GM18517 (cell line): ENCODE results near the gene ASS1.

Experiments
- ATAC-seq: cut with Tn5 transposase; IDR thresholded peaks from one replicate; pipeline ENCODE4 v1.9.1; 2021; ENCODE audit warnings: mild to moderate bottlenecking, moderate library complexity; ENCODE audit not compliant: unreplicated experiment

The ASS1 gene

GRCh38 chr9:130417602-130418001 lies 27.2 kb upstream of the ASS1 start:
- no peak for ATAC-seq

GRCh38 chr9:130418776-130419175 lies 26.0 kb upstream of the ASS1 start:
- no peak for ATAC-seq

GRCh38 chr9:130419521-130420035 lies 25.2 kb upstream of the ASS1 start:
- ATAC-seq, result no peak

- no peak for ATAC-seq
Measured at GRCh38 chr9:130421154-130421801, 23.5 kb upstream of the ASS1 start.

- ATAC-seq, result no peak
Measured at GRCh38 chr9:130421802-130422276, 22.9 kb upstream of the ASS1 start.

- ATAC-seq, result no peak
Measured at GRCh38 chr9:130422546-130422945, 22.2 kb upstream of the ASS1 start.

GRCh38 chr9:130423272-130423671 lies 21.5 kb upstream of the ASS1 start:
- no peak for ATAC-seq

- no peak for ATAC-seq
Measured at GRCh38 chr9:130424595-130425454, 19.9 kb upstream of the ASS1 start.

- ATAC-seq, result no peak
Measured at GRCh38 chr9:130425741-130426466, 18.9 kb upstream of the ASS1 start.

- no peak for ATAC-seq
Measured at GRCh38 chr9:130426467-130426773, 18.3 kb upstream of the ASS1 start.

- ATAC-seq, result no peak
Measured at GRCh38 chr9:130426883-130427282, 17.9 kb upstream of the ASS1 start.

GRCh38 chr9:130427326-130427725 lies 17.4 kb upstream of the ASS1 start:
- ATAC-seq, result no peak

GRCh38 chr9:130428086-130428665 lies 16.6 kb upstream of the ASS1 start:
- ATAC-seq, result no peak

- no peak for ATAC-seq
Measured at GRCh38 chr9:130429381-130429780, 15.4 kb upstream of the ASS1 start.

- no peak for ATAC-seq
Measured at GRCh38 chr9:130429831-130430230, 14.9 kb upstream of the ASS1 start.

GRCh38 chr9:130430232-130430631 lies 14.5 kb upstream of the ASS1 start:
- ATAC-seq, result no peak

- no peak for ATAC-seq
Measured at GRCh38 chr9:130430734-130431535, 13.8 kb upstream of the ASS1 start.

- ATAC-seq, result no peak
Measured at GRCh38 chr9:130431536-130432303, 13.0 kb upstream of the ASS1 start.

- ATAC-seq, result no peak
Measured at GRCh38 chr9:130432362-130432761, 12.4 kb upstream of the ASS1 start.

- ATAC-seq, result no peak
Measured at GRCh38 chr9:130432796-130433167, 12.0 kb upstream of the ASS1 start.
